Activated T-cell treated with anti-CD3 and anti-CD28 coated beads for 24 hours (primary cell): Measurements from ENCODE around the gene MYH8.

ENCODE experiments used
- DNase-seq: peaks from one replicate; pipeline ENCODE4 v3.0.0-alpha.2; 2020; ENCODE audit warnings: low read depth

Gene MYH8

GRCh38 chr17:10380631-10381408 lies 40.9 kb downstream of the MYH8 start:
- DNase-seq, result no peak

- no peak for DNase-seq
These were observed 48.8 kb downstream of the MYH8 start, which contains the start of gene MYH13 for GRCh38 chr17:10372906-10373305. Gene MYH13, minus strand, starts transcription at chr17:10373006. Its CDS starts 8,476 bp downstream, at chr17:10364530.

- DNase-seq, result no peak
These were observed 51.6 kb downstream of the MYH8 start for GRCh38 chr17:10370016-10370608.

- no peak for DNase-seq
These were observed 52.5 kb downstream of the MYH8 start for GRCh38 chr17:10369239-10369638.

GRCh38 chr17:10368561-10368960 lies 53.2 kb downstream of the MYH8 start:
- DNase-seq, result no peak

- no peak for DNase-seq
These were observed 61.2 kb downstream of the MYH8 start for GRCh38 chr17:10360578-10360977.

- DNase-seq, result no peak
These were observed 64.0 kb downstream of the MYH8 start for GRCh38 chr17:10357768-10358167.

GRCh38 chr17:10354651-10355050 lies 67.1 kb downstream of the MYH8 start:
- DNase-seq, result no peak

GRCh38 chr17:10352893-10353292 lies 68.9 kb downstream of the MYH8 start:
- DNase-seq, result no peak

- no peak for DNase-seq
These were observed 72.3 kb downstream of the MYH8 start for GRCh38 chr17:10349403-10349802.

- DNase-seq, result no peak
These were observed 76.9 kb downstream of the MYH8 start for GRCh38 chr17:10344816-10345215.
